Measurements from ENCODE around the gene FOXS1.

- no peak for TF ChIP-seq CTCF (IDR thresholded peaks at IDR 0.05)
- no peak for TF ChIP-seq CHD2 (IDR thresholded peaks at IDR 0.05; ENCODE audit: low read length, partially characterized antibody)
- no peak for TF ChIP-seq REST (IDR thresholded peaks at IDR 0.05; ENCODE audit: low read depth, low read length)
- no peak for TF ChIP-seq POLR2AphosphoS5 (IDR thresholded peaks at IDR 0.05; ENCODE audit: low read depth, low read length)
- no peak for TF ChIP-seq NRF1 (IDR thresholded peaks at IDR 0.05; ENCODE audit: low read depth, low read length)
- TF ChIP-seq RFX5 (IDR thresholded peaks at IDR 0.05; ENCODE audit: low read length), result no peak
- no peak for TF ChIP-seq FOSL2 (IDR thresholded peaks at IDR 0.05; ENCODE audit: borderline replicate concordance, low read depth)
- TF ChIP-seq SIN3A (IDR thresholded peaks at IDR 0.05; ENCODE audit: borderline replicate concordance, low read depth, low read length), result no peak
- TF ChIP-seq MAX (IDR thresholded peaks at IDR 0.05; ENCODE audit: low read depth), result no peak
- no peak for TF ChIP-seq RAD21 (IDR thresholded peaks at IDR 0.05; ENCODE audit: low read length)
- no peak for TF ChIP-seq EP300 (IDR thresholded peaks at IDR 0.05; ENCODE audit: borderline replicate concordance in 1 of 2, low read depth in 1 of 2, low read length in 1 of 2)
- TF ChIP-seq GABPA (IDR thresholded peaks at IDR 0.05; ENCODE audit: low read depth), result no peak
- TF ChIP-seq FOXJ3 (CRISPR knock-in tag; IDR thresholded peaks at IDR 0.05), result no peak
- no peak for TF ChIP-seq USF1 (IDR thresholded peaks at IDR 0.05; ENCODE audit: borderline replicate concordance, low read depth)
Measured at GRCh38 chr20:31856516-31856915, 11.1 kb upstream of the FOXS1 start.
